PC-9 (cell line): Measurements from ENCODE around the gene IL4I1. TPM values are rescaled to one million over a fixed set of nuclear protein-coding genes. Genes with fewer than 3 reads are reported as not detected.
A peak's percentile ranks its signal among the peaks of the same experiment; 100 is the strongest.

Experiments
- BruUV-seq: library from RNA; stranded (reverse); fragments of 400-500 nt; replicated peaks from 2 replicates; lab custom pipeline; 2021; lab: Mats Ljungman, UMichigan
- CTCF ChIA-PET: fragments of 300-600 bp; sonication (Branson Sonifier 250); formaldehyde crosslinking; loops from one replicate; lab custom pipeline; 2022; ENCODE audit warnings: antibody characterized with exemption; lab: Charles Lee
- POLR2A ChIA-PET: fragments of 300-600 bp; sonication (Branson Sonifier 250); formaldehyde crosslinking; loops from one replicate; lab custom pipeline; 2022; ENCODE audit warnings: antibody characterized with exemption; ENCODE audit not compliant: unreplicated experiment; lab: Charles Lee
- DNase-seq, 2 experiments: peaks; one replicate each; pipeline versions ENCODE4 v3.0.0 to v3.0.0-alpha.2; 2015 to 2022; ENCODE audit warnings: mixed read lengths in 1 of 2
- H2AFZ ChIP-seq: fragments of 200-600 bp; sonication (generic); 2 replicates; pipeline ENCODE4 v1.8.1; 2017; ENCODE audit warnings: antibody characterized with exemption
- H3F3A ChIP-seq: fragments of 200-600 bp; sonication (generic); 2 replicates; pipeline ENCODE4 v1.8.1; 2017; ENCODE audit warnings: antibody characterized with exemption, mild to moderate bottlenecking, low read depth; ENCODE audit not compliant: insufficient read depth
- H3K27ac ChIP-seq: fragments of 200-600 bp; sonication (generic); 2 replicates; pipeline ENCODE4 v1.6.1; 2016; ENCODE audit warnings: mixed run types
- H3K27me3 ChIP-seq: fragments of 200-600 bp; sonication (generic); 2 replicates; pipeline ENCODE4 v1.6.1; 2016; ENCODE audit warnings: low read depth, mixed run types; ENCODE audit not compliant: insufficient read depth
- H3K36me3 ChIP-seq: fragments of 200-600 bp; sonication (generic); 2 replicates; pipeline ENCODE4 v1.6.1; 2016; ENCODE audit warnings: low read depth, mixed run types
- H3K4me1 ChIP-seq: fragments of 200-600 bp; sonication (generic); replicated peaks from 2 replicates; pipeline ENCODE4 v1.6.1; 2016; ENCODE audit warnings: mixed run types; ENCODE audit not compliant: insufficient read depth
- H3K4me2 ChIP-seq: fragments of 200-600 bp; sonication (generic); 2 replicates; pipeline ENCODE4 v1.6.1; 2017; ENCODE audit warnings: mixed run types
- H3K4me3 ChIP-seq: fragments of 200-600 bp; sonication (generic); 2 replicates; pipeline ENCODE4 v1.6.1; 2016; ENCODE audit warnings: mixed run types
- H3K79me2 ChIP-seq: fragments of 200-600 bp; sonication (generic); 2 replicates; pipeline ENCODE4 v1.6.1; 2017; ENCODE audit warnings: low read depth, mixed run types
- H3K9me2 ChIP-seq: fragments of 200-600 bp; sonication (generic); 2 replicates; pipeline ENCODE4 v1.8.1; 2017; ENCODE audit warnings: mild to moderate bottlenecking; ENCODE audit not compliant: insufficient read depth
- H3K9me3 ChIP-seq: fragments of 200-600 bp; sonication (generic); 2 replicates; pipeline ENCODE4 v1.8.1; 2016; ENCODE audit warnings: low read depth; ENCODE audit not compliant: insufficient read depth
- H4K20me1 ChIP-seq: fragments of 200-600 bp; sonication (generic); 2 replicates; pipeline ENCODE4 v1.8.1; 2017; ENCODE audit not compliant: insufficient read depth
- EZH2 ChIP-seq: fragments of 200-600 bp; sonication (generic); IDR thresholded peaks from 2 replicates; pipeline ENCODE4 v1.8.0; 2017; ENCODE audit warnings: antibody characterized with exemption, low read depth
- intact Hi-C: fragments of 100-400 bp; cut with micrococcal nuclease; formaldehyde crosslinking; loops from one replicate; pipeline ENCODE4 v1.10.0; 2022; ENCODE audit not compliant: unreplicated experiment
- total RNA-seq: library from RNA; stranded (reverse); gene quantifications from 2 replicates; pipeline ENCODE4 v1.2.3, GENCODE V29; 2021
- TF ChIP-seq, protein P1 (sequence below): fragments of 200-600 bp; sonication (generic); conservative IDR thresholded peaks from 2 replicates; pipeline ENCODE4 v1.6.1; 2017; ENCODE audit warnings: mixed run types, antibody characterized with exemption, mild to moderate bottlenecking, moderate library complexity

IL4I1 gene
- total RNA-seq, 1 experiment from 2014 or later, result not detected

DNA sequence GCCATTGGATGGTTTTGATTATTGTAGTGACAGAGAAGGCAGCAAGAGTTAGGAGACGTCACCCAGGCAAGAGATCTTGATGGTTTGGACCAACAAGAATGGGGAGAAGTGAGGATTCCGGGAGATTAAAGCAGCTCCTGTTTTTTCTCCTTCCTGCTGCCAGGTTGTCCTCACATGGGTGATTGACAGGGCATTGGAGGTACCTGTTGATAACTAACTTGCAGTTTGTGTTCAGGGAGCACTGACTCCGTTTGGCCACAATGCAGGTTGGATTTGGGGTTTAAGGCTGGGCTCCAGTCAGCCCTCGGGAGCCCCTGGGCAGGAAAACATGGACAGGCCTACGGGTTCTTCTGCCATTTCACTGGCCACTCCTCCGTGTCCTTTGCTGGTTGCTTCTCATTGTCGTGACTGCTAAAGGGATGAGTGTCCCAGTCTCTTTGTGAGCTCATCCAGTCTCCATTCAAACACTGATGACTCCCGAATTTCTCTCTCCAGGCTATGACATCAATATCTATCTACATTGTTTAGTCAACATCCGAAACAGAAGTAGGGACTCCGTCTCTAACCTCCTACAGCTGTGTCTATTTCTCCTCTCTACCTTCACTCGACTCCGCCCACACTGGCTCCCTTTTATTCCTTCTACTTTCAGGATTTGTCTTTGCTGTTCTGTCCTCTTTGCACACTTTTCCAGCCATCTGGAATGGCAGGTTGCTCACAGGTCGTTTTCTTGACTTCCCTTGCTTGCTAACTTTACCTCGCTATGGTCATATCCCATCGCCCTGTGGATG lies 47.1 kb downstream of the IL4I1 start:
- CTCF ChIA-PET, result interaction anchor here (0.5 to 1.1 kb wide), 2 partner anchors 28 to 288 kb away, joined by 11 to 21 read pairs; no protein-coding TSS in a partner anchor
- Histone ChIP-seq H3K4me1 (peaks cover 37% of the 10 kb centered on the region), H3K79me2 (peaks cover 46% of the 10 kb centered on the region), H2AFZ (peak overlapping the region; percentile 97), H3K27me3 (no peaks in the 10 kb centered on the region), H3K4me2 (peak overlapping the region; percentile 89), H3K36me3 (no peaks in the 10 kb centered on the region), H3K27ac (peak overlapping the region; percentile 90; the same call in 1 of the 2 replicates), H3F3A (peaks cover 57% of the 10 kb centered on the region; the same call in 1 of the 2 replicates), H3K4me3 (peak overlapping the region; percentile 99; the same call in 1 of the 2 replicates), H3K9me2 (no peaks in the 10 kb centered on the region), H4K20me1 (peaks cover 29% of the 10 kb centered on the region), H3K9me3 (no peaks in the 10 kb centered on the region)
- TF ChIP-seq EZH2, result no peak
- TF ChIP-seq, protein P1, sequence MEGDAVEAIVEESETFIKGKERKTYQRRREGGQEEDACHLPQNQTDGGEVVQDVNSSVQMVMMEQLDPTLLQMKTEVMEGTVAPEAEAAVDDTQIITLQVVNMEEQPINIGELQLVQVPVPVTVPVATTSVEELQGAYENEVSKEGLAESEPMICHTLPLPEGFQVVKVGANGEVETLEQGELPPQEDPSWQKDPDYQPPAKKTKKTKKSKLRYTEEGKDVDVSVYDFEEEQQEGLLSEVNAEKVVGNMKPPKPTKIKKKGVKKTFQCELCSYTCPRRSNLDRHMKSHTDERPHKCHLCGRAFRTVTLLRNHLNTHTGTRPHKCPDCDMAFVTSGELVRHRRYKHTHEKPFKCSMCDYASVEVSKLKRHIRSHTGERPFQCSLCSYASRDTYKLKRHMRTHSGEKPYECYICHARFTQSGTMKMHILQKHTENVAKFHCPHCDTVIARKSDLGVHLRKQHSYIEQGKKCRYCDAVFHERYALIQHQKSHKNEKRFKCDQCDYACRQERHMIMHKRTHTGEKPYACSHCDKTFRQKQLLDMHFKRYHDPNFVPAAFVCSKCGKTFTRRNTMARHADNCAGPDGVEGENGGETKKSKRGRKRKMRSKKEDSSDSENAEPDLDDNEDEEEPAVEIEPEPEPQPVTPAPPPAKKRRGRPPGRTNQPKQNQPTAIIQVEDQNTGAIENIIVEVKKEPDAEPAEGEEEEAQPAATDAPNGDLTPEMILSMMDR, result no peak
- intact Hi-C loops, result loop anchor here (1.0 kb wide), 1 partner anchor 32 kb away; no protein-coding TSS in a partner anchor
- no peak for DNase-seq
- POLR2A ChIA-PET, result interaction anchor here (0.7 to 1.2 kb wide), 6 partner anchors 17 to 185 kb away, joined by 3 to 20 read pairs (median 6); partner anchors contain the start of gene AP2A1
- no TSS peak for BruUV-seq

DNA sequence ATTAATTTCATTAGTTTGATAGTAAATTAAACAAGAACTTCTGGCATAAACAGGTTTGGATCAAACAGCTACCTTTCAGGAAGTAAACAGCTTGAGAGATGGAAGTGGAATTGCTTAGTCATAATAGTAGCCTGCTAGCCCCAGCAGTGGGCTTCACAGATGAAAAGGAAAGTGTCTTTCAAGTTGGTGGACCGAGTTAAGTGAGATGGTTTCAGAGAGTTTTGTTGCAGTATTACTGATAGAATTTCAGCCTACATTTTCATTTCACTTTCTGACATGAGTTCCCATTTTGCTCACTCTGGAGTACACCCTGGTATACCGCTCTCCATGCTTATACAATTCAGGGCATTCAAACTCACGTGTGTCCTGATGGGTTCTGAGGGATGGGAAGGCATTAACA lies 47.7 kb downstream of the IL4I1 start:
- Histone ChIP-seq H3K4me3 (no peak overlapping the region; the same call in 1 of the 2 replicates), H3K4me2 (peak overlapping the region; percentile 35), H3K9me3 (no peaks in the 10 kb centered on the region), H3K79me2 (peaks cover 39% of the 10 kb centered on the region), H3K27ac (peak overlapping the region; percentile 43), H2AFZ (no peak overlapping the region), H3K4me1 (peaks cover 37% of the 10 kb centered on the region), H3K27me3 (no peaks in the 10 kb centered on the region), H4K20me1 (peaks cover 22% of the 10 kb centered on the region), H3K36me3 (no peaks in the 10 kb centered on the region), H3K9me2 (no peaks in the 10 kb centered on the region), H3F3A (peaks cover 57% of the 10 kb centered on the region; the same call in 1 of the 2 replicates)
- TF ChIP-seq, protein P1, result no peak
- no peak for TF ChIP-seq EZH2
- BruUV-seq, result no TSS peak
- CTCF ChIA-PET, result no interaction called here
- no peak for DNase-seq
- POLR2A ChIA-PET, result interaction anchor here (0.5 to 1.1 kb wide), 3 partner anchors 17 to 368 kb away, joined by 3 to 7 read pairs (median 3); no protein-coding TSS in a partner anchor
- intact Hi-C loops, result loop anchor here (1.0 kb wide), 1 partner anchor 172 kb away; the partner anchor contains the start of gene PRMT1
